Fibroblast of lung (primary cell): ENCODE data around the gene SLC24A3.

Experiments used
- EZH2 ChIP-seq: IDR thresholded peaks from 2 replicates; pipeline ENCODE4 v1.5.1; 2012; ENCODE audit warnings: low read length, control low read depth, mild to moderate bottlenecking; ENCODE audit errors: missing control alignments
- TF ChIP-seq, protein P1 (sequence below), 2 donors: IDR thresholded peaks in 1 of 2; conservative IDR thresholded peaks in 1 of 2; 1 replicate in 1 of 2; 2 replicates in 1 of 2; pipeline ENCODE4 v1.5.1; 2011 to 2012; ENCODE audit warnings: low read length in 2 of 2, control low read depth in 1 of 2, inconsistent platforms in 1 of 2, low read depth in 1 of 2, mild to moderate bottlenecking in 1 of 2

DNA sequence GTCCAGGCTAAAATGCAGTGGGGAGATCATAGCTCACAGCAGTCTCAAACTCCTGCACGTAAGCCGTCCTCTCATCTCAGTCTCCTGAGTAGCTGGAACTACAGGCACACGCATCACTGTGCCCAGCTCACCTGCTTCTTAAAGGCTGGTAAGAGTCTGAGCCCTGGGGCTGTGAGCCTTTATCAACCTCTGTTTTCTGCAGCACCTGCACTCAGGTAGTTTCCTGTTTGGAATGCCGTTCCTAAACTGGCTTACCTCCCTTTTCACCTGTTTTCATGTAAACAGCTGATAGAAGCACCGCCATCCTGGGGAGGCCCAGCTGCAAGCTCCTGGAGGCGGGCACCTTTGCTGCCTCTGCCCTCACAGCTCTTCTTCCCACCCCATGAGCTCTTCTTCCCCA lies 45.4 kb downstream of the SLC24A3 start:
- TF ChIP-seq, protein P1, sequence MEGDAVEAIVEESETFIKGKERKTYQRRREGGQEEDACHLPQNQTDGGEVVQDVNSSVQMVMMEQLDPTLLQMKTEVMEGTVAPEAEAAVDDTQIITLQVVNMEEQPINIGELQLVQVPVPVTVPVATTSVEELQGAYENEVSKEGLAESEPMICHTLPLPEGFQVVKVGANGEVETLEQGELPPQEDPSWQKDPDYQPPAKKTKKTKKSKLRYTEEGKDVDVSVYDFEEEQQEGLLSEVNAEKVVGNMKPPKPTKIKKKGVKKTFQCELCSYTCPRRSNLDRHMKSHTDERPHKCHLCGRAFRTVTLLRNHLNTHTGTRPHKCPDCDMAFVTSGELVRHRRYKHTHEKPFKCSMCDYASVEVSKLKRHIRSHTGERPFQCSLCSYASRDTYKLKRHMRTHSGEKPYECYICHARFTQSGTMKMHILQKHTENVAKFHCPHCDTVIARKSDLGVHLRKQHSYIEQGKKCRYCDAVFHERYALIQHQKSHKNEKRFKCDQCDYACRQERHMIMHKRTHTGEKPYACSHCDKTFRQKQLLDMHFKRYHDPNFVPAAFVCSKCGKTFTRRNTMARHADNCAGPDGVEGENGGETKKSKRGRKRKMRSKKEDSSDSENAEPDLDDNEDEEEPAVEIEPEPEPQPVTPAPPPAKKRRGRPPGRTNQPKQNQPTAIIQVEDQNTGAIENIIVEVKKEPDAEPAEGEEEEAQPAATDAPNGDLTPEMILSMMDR (conservative IDR thresholded peaks at IDR 0.05 in 1 of 2, IDR thresholded peaks at IDR 0.05 in 1 of 2; ENCODE audit: low read depth in 1 of 2, low read length in 2 of 2), result no peak
- no peak for TF ChIP-seq EZH2
